Right kidney (tissue), 1 donor: ENCODE results near the gene PDE7B.
"Not testable (repeated sequence)": the region's sequence is repeated elsewhere in the genome, so short reads cannot be mapped to it uniquely, and the experiment has no call there.

Source experiments
- DNase-seq: peaks from one replicate; pipeline ENCODE4 v3.0.0-alpha.2; 2016

Gene PDE7B

DNA sequence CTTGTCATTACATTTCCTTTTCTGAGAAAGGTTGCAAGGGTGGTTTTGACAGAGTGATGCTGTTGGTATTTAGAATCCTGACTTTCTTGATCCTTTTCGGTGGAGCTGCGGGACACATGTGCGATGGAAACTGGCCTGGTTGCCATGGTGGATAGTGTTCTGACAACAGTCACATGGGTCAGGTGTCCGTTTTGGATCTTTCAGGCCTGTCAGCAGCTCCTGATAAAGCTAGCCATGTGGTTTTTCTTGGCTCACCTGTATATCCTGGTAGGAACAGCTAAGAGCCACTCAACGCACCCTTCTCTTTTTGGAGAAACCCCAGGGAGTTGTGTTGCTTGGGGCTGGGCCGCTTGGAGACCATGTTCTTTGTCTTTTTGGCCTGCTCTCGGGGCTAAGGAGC is 221.2 kb downstream of the PDE7B start:
- DNase-seq: no peak

DNA sequence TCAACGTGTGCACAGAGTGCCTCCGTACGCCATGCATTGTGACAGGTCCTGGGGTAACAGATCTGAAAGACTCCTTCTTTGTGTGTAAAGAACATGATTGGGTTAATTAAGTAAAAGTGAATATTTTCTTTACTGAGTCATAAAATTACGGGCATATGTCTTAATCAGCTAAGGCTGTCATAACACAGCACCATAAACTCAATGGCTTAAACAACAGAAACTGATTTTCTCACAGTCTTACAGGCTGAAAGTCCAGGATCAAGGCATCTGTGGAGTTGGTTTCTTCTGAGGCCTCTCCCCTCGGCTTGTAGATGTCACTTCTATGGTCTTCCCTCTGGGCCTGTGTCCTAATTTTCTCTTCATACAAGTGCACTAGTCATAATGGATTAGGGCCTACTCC is 221.7 kb downstream of the PDE7B start:
- no peak for DNase-seq

DNA sequence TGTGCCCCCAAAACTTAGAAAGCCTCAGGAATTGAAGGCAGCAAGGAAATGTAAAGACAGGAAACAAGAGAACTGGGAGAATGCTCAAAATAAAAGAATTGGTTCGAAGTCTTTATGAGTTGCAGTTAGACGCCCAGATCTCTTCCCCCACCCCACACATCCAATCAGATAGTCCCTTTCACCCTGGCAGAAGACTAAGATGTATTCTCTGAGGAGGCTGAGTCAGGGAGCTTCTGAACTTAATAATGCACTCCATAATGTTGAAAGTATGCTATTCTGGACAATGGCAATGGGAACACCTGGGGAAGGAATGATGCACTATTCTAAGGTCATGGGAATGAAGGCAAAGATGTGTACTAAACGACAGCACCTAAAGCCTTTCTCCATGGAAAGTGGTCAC is 225.0 kb downstream of the PDE7B start:
- DNase-seq: no peak

DNA sequence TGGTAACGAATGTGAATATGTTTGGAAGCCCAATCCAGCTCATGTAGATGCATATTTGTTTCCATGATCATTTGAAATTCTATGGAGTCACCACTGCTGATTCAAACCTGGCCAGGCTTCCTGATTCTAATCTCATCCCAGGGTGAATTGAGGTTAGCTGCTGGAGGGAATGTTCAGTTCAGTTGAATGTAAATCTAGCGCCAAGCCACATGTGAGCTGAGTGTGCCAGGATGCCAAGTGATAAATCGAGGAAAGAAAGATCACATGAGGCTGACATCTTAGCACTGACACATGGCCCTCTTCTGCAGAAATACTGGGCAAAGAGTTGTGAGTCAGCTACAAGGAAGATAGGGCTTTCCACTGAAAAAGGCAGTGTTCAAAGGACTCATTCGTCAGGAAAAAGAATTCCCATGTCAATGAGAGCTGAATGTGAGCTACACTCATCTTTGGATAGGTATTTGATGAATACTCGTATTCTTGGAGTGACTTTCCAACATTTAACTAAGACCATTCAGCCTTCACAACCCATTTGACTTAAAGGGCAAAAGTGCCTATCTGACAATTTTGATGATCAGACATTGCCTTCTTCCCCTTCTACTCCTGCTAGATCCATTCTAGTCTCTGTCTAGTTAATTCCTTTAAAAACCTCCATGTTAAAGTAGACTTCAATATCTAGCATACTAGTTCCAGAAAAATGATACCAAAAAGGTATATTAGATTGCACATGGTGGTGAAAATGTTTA is 226.5 kb downstream of the PDE7B start:
- no peak for DNase-seq

DNA sequence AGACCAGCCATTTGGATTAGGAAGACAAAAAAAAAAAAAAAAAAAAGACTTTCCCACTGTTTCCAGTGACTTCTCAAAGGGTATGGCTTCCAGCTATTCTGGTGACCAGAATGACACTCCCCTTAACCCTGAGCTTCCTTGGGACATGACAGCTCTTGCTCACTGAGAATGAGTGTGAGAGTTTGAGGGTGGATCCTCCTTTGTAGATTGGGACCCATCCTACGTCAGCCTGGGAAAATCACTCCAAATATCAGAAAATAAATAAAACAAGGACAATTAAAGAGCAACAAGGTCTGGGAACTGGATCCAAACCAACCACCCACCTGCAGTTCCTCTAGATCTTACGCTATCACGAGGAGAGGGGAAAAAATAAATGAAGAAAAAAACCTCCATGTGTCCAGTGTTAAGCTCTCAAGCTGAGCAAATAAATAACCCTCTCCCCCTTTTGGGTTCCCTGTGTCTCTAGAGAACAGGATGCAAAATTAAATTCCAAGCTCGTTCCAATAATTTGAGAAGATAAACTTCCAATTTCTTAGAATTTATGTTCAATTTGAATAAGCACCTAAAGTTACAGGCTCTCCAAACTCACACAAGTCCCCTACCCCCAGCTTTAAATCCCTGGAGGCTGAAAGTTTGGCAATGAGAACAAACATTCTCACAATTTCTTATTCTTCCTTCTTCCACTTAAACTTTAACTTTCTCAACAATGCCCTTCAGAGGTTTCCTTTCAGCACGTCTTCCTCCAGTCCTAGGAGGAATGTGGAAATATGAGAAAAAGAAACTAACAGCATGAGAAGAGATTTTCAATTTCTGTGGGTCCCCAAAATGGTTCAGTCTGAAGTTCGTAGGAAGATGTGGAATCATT is 228.4 kb downstream of the PDE7B start:
- no peak for DNase-seq

DNA sequence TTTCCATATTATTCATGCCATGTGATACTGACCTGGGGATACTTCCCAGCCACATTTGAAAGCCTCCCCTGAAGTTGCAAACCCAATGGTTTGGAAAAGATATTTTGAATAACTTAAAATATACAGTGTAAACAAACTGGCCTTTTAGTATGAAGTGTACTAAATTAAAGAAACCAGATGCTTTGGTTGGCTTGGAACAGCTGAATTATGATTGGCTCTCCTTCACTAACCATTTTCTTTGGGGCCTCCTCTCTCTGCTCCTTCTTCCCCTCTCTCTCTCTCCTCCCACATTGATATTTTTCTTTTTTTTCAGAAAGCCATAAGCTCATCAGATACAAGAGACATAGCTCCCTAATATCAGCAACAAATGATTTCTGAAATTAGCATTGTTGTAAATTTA is 232.0 kb downstream of the PDE7B start:
- no peak for DNase-seq

DNA sequence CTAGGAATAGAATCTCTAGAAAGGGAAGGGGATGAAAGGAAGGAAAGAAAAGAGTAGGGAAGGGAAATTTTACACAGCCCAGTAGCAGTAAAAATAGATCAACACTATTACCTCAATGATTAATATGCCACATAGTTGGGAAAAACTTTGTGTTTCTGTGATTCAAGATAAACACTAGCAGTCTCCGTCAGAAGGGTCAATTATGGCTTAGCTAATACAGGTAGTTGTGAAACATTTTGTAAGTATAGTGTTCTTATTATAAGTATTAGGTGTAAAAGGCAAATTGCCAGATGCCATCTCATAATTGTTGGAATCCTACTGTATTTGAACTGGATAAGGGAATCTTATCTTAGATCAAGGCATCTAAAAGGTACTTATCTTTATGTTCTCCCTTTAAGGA is 232.9 kb downstream of the PDE7B start:
- DNase-seq: no peak

DNA sequence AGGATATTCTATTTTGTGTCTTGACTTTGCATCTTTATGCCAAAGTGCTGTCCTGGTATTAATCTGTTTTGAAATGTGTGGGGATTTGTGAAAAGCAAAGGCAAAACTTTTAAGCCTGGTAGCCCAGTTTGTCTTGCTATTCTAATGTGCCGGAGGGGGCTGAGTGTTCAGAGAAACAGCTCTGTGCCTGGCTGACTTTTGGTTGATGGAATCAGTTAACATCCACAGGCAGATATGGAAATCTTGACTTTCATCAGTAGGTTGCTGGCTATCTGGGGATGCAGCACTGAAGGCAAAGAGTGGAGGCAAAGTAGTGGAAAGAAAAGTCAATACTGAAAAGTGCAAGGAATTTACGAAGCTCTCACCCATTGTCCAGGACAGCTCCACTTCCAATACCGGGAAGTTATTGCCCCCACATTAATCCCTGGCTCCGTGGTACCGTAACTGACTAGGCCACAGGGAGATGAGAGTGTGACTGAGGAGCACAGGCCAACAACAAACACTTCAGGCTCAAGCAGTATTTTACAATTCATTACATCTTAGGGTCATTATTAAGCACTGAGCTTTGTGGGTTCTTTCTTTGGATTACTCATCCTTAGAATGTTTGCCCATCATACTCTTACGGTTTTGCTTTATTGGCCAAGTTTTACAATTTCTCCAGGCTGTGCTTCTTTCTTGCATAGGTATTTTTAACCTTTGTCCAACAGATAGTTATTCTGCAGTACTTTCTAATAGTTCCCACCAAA is 234.0 kb downstream of the PDE7B start:
- no peak for DNase-seq

DNA sequence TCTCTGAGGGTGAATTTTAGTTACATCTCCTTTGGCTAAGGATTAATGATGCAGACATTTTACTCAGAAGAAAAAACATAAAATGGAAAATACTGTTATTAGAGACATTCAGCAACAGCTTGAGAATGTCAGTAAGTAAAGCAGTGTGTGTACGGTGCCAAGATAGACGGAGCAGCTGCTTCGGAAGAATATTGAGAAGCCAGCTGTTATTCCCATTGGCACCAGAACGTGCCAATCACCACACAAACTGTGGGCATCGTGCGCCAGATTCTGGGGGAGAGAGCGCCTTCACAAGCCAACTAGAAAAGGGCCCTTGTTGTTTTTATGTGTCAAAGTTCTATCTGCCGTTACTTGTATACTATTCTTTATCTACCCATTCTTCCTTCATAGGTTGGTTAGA is 235.2 kb downstream of the PDE7B start:
- DNase-seq: no peak

DNA sequence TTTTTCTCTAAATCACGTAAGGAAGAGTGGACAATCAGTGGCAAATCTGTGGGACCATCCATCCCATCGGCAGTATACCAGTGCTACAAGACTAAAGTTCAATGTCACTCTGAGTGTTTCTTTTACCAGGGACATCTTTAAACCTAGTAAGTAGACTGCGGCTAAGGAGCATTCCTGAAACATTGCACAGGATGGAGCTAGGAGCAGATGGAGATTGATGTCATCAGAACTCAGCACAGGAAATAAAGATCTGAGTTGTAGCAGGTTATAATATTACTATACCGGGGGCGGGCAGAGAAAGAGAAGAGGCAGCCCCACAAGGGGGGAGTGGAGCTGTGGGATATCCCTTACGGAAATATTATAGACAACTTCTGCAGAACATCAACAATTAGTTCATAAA is 236.5 kb downstream of the PDE7B start:
- no peak for DNase-seq

DNA sequence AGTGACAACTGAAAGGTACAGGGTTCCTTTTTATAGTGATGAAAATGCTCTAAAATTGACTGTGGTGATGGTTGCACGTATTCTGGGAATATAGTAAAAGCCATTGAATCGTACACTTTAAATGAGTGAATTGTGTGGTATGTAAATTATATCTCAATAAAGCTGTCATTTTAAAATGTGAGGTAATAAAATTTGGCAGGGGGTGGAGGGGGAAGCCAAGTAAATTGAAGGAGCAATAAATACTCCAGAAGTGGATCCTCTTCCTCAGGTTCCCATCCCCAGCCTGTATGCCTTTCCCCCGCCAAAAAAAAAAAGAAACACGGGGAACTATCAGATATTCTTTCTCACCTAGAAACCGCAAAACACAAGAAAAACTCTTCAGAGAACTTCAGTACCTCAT is 237.2 kb downstream of the PDE7B start:
- DNase-seq: no peak

DNA sequence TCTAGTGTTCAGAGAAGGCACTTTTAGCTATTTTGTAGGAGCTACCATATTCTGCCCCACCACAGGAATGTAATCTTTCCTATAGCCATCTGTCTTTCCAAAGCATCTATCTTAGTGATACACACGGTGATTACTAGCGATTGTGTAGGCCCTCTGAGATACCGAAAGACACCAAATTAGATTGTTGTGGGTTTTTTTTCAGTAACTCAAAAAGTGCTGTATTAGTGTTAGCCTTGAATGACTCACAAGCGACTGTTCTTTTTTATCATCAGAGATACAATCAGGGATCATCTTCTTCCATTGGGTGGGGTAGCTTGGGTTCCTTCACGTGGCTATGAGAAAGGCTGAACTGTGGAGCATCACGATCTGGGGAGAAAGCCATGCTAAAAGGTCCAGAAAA is 238.4 kb downstream of the PDE7B start:
- DNase-seq: no peak

DNA sequence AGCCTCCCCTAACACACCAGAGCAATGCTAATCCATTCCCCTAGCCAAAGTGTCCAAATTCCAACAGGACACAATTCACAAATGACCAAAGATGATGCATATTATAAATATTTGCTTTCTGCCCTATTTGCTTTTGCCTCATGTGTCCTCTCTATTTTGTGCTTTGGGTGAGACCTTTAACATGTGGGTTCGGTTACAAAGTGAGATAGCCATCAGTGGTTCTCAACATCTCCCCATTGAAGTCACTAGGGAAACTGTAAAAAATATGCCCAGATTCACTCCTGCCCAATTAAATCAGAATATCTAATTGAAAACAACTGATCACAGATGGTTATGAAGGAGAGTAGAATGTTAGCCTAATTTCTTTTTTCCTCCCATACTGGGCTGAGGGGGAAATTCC is 239.4 kb downstream of the PDE7B start:
- DNase-seq: no peak

DNA sequence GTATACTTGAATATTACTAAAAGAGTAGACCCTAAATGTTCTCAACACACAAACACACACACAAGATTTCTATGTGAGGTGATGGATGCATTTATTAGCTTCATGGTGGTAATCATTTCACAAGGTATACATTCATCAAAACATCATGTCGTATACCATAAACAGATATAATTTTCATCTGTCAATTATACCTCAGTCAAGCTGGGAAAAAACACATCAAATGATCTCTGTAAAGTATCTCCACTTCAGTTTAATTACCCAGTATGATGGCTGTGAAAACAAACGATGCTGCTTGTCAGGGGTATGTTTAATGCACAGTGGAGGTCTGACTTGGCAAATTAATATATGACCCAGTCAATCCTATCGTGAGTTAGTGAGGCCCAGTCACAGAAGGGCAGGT is 241.4 kb downstream of the PDE7B start:
- no peak for DNase-seq

DNA sequence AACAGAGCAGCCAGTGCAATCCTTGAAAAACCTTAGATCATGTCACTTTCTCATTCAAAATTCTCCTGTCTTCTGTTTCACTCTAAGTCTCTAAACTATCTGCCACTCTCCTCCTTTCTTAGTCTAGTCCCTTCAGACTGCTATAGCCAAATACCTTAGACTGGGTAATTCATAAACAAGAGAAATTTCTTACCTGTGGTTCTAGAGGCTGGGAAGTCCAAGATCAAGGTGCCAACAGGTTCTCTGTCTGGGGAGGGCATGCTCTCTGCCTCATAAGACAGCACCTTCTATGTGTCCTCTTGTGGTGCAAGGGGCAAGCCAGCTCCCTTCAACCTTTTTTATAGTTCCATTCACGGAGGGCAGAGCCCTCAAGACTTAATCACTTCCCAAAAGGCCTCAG is 242.3 kb downstream of the PDE7B start:
- DNase-seq: no peak

DNA sequence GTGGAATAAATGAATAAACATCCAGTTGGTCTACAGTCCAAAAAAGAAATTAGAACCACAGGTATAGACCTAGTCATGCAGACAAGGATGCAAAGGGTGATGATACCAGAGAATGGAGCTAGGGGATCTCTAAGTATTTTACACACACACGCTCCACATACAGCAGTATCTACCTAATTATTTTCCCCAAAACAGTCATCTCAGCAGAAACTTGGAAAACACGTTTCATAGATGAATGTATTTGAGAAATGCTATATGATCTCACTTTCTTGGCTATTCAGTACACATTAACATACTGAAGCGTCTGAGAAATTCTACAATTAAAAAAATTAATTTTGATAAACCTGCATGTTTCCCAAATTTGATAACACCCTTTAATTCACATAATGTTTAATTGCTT is 243.3 kb downstream of the PDE7B start:
- DNase-seq: no peak

DNA sequence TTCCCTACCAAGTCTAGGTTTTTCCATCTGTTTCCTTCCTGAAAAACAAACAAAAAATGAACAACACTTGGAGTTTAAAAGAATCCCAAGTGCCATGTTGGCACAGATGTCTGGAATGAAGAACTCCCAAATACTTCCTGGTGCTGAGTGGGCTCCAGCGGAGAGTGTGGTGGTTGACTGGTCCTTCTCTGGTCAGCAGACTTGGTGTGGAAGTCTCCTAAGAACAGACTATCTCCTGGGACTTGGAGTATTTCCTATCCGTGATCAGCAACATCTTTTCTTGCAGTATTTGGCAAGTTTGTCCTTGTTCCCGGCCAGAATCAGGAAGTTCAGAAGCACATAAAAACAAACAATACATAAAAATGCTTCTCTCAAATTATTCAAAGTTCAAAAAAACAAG is 244.5 kb downstream of the PDE7B start:
- DNase-seq: no peak

DNA sequence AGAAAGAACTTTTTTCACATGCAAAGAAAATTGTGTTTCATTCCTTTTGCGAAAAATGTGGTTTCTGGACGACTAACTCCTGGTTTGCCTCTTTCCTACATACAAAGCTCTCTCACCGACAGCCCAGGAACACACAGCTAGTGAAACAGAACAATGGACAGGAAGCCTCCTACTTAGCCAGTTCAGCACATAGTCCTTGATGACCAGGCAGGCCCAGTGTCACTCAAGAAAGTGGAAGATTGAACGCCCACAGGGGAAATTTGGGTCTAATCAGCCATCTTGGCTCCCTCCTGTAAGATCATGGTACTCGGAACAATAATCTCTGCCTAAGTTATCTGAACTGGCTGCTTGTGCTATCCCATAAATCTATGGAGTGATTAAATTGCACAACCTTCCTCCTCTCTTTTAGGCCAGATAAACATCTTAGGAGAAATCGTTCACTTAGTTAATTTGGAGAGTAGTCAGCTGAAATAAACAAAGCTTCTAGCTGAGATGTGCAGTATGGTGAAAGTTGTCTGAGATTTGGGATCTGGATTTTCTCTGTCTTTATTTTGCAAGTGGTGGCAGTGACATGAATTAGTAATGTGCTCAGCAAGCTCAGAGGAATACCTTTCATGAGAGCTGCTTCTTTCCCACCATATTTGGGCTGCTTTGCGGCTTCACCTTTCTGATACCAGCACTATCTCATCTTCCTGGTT is 251.6 kb downstream of the PDE7B start:
- no peak for DNase-seq

DNA sequence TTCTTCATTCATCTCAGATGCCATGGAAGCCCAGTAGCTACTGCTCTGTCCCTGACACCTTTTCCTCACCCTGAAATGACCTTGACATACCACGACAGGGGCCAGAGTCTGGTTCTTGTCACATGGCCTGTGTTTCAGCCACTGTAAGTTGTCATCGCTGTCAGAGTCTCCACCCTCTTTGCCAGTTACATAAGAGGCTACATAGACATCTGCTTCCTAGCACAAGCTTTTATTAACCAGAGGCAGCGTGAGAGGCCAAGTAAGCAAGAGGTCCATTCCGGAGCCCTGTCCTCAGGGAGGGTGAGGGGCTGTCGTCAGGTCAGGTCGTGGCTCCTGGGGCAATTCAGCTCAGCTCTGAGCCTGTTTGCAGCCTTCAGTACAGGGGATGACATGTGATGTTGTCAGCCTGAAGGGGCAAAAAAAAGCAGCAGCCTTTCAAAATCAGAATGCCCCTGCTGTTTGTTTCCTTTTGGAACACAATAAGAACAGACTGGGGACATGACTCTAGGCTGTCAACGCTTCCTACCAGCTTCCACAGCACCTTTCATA is 252.3 kb downstream of the PDE7B start:
- no peak for DNase-seq

DNA sequence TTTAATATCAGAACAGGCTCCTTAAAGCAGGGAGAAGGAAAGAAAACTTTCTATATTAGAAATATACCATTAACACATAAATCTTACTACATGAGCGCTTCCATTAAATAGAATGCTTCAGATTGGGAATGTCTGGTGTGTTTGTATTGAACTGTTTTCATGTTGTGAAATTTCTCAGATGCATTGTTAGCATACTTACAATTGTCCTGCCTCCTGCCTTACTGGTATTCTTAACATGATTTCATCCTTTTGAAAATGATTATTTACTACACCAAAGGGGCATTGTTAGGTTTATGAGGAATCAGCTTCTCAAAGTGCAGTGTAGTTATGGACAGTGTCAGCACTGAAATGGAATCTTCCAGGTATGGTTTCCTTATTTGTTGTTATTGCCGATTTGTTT is 253.1 kb downstream of the PDE7B start:
- no peak for DNase-seq

DNA sequence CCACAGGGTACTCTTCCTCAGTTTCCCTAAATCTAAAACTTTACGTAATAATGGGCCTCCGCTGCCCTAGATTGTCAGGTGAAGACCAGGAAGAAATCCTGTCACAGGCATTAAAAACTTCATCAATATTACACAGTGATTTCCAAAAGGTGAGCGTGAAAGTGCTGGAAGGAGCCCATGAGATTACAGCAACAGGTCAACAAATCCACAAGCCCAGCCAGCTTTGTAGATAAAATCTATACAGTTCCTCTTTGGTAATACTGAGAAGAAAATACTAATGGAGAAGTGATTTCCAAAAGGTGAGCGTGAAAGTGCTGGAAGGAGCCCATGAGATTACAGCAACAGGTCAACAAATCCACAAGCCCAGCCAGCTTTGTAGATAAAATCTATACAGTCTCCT is 254.3 kb downstream of the PDE7B start:
- not testable (repeated sequence) for DNase-seq

DNA sequence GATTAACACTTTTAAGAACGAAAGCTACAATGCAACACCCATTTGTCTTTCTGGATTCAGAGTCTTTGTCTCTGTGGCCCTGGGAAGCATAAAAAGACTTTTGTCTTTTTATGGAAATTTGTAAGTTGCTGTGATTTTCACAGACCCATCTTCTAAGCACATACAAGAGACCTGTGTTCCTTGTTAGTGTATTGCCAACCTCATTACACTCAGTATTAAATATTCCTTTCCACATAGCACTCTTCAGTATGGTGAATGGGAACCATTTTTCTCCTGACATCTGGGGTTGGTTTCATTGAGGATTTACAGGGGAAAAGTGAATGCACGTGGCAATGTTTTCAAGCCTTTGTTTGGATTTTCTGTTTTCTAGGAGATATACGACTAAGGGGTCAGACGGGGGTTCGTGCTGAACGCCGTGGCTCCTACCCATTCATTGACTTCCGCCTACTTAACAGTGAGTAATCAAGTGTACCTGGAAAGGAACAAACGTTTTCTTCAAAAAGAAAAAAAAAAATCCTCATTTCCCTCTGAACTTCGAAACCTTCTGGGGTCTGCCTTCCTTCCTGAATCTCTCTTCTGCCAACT is 257.0 kb downstream of the PDE7B start:
- DNase-seq: no peak
